AG04449 (cell line): ENCODE results near the gene GRIP2.

Experiments used
- CTCF ChIA-PET: fragments of 350-600 bp; formaldehyde crosslinking; extraction: SDS; loops from one replicate; lab custom pipeline; 2021; ENCODE audit warnings: antibody characterized with exemption; lab: Yijun Ruan, JAX
- POLR2A ChIA-PET: fragments of 400-600, 350-600 bp; formaldehyde crosslinking; extraction: SDS; loops from one replicate; lab custom pipeline; 2020; ENCODE audit warnings: antibody characterized with exemption, inconsistent platforms; lab: Yijun Ruan, JAX
- DNase-seq: peaks from one replicate; pipeline ENCODE4 v3.0.0-alpha.2; 2010; ENCODE audit warnings: low read depth, low spot score
- H3K4me3 ChIP-seq: 2 replicates; pipeline ENCODE4 v1.5.1; 2011; ENCODE audit warnings: low read depth, mild to moderate bottlenecking, control low read depth, low read length
- CTCF ChIP-seq: IDR thresholded peaks from one replicate; pipeline ENCODE4 v1.5.1; 2011; ENCODE audit warnings: mild to moderate bottlenecking, moderate library complexity, low read length, control low read depth, inconsistent platforms; ENCODE audit not compliant: insufficient read depth; ENCODE audit errors: missing control alignments

The GRIP2 gene

DNA sequence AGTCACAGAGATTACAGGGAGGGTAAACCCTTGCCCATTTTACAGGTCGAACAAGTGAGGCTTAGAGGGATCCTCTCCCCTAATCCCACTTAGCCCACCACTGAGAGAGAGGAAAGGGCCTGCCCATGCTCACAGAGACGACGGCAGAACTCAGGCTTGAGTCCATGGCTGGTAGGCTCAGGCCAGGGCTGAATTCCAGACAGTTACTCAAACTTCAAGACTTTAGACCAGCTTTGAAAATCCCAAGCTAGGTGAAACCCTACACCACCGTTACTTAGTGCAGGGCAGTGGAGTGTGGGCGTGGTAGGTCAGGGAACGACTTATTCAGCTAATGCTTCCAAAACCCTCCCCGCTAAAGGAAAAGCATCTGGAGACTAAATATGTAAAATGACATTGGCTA, 16.4 kb downstream of the GRIP2 start:
- DNase-seq: no peak
- no peak for TF ChIP-seq CTCF
- POLR2A ChIA-PET: interaction anchor here (0.6 kb wide), 1 partner anchor 1462 kb away, joined by 3 read pairs; no protein-coding TSS in a partner anchor
- CTCF ChIA-PET: interaction anchor here (1.0 to 13.0 kb wide), 4 partner anchors 13 to 397 kb away, joined by 3 to 167 read pairs (median 10); no protein-coding TSS in a partner anchor
- H3K4me3 ChIP-seq: no peak overlapping the region

DNA sequence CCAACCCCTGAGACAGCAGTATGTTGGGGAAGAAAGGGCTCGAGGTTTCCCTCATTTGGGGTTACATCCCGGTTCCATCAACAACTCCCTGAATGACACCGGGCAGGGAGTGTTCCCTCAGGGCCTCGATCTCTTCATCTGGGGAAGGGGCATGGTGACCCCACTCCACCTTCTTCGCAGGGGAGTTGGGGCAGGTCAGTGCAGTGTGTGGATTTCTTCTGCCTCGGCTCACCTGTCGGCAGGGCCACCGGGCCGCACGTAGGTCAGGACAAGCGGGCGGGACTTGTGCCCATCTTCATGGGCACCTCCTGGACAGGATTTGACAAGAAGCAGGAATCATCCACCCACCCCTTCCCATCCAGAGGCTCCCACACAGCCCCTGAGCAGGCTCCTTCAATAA, 17.4 kb downstream of the GRIP2 start:
- no peak for TF ChIP-seq CTCF
- DNase-seq: no peak
- CTCF ChIA-PET: interaction anchor here (13.0 kb wide), 1 partner anchor 12 kb away, joined by 167 read pairs; no protein-coding TSS in a partner anchor
- no peak overlapping the region for H3K4me3 ChIP-seq
- POLR2A ChIA-PET: no interaction called here

- POLR2A ChIA-PET: no interaction called here
- CTCF ChIA-PET: interaction anchor here (13.0 kb wide), 1 partner anchor 12 kb away, joined by 167 read pairs; no protein-coding TSS in a partner anchor
- H3K4me3 ChIP-seq: no peak overlapping the region
- no peak for DNase-seq
- no peak for TF ChIP-seq CTCF
Observed at GRCh38 chr3:14522129-14522691, 17.9 kb downstream of the GRIP2 start.

DNA sequence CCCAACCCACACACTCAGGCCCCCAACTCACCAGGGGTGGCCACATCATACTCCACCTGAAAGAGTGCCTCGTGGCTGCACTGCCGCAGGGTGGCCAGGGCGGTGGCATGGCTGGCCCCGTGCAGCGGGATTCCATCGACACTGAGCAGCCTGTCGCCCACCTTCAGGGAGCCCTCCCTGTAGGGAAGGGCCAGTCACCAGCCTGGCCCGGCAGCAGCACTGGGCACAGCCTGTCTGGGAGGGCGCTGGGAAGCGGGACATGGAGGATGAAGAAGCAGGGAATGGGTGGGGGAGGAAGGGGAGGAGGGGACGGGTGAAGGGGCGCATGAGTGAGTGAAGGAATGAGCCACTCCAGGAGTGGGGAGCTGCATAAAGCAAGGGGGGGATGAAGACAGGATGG, 18.5 kb downstream of the GRIP2 start:
- ChIA-PET POLR2A (no interaction called here), CTCF (interaction anchor here (1.0 to 13.0 kb wide), 2 partner anchors 11 to 13 kb away, joined by 3 to 167 read pairs; no protein-coding TSS in a partner anchor)
- no peak overlapping the region for H3K4me3 ChIP-seq
- no peak for TF ChIP-seq CTCF
- DNase-seq: no peak

DNA sequence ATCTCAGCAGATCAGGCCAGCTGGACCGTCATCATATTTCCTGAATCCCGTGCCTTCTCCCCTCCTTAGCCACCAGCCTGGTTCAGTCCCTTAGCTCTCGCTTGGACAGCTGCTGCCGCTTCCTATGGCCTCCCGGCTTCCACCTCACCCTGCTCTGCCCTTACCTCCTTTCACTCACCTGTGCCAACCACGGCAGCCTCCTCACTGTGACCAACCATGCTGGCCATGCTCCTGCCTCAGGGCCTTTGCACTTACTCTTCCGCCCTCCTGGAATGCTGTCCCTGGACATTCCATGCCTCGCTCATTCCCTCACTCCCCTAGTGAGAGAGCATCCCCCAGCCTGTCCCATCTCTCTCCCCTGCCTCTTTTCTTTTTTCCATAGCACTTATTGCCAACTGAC, 19.2 kb downstream of the GRIP2 start:
- ChIA-PET CTCF (interaction anchor here (1.0 to 13.0 kb wide), 3 partner anchors 11 to 67 kb away, joined by 3 to 167 read pairs (median 3); no protein-coding TSS in a partner anchor), POLR2A (no interaction called here)
- no peak for DNase-seq
- TF ChIP-seq CTCF: no peak
- no peak overlapping the region for H3K4me3 ChIP-seq

DNA sequence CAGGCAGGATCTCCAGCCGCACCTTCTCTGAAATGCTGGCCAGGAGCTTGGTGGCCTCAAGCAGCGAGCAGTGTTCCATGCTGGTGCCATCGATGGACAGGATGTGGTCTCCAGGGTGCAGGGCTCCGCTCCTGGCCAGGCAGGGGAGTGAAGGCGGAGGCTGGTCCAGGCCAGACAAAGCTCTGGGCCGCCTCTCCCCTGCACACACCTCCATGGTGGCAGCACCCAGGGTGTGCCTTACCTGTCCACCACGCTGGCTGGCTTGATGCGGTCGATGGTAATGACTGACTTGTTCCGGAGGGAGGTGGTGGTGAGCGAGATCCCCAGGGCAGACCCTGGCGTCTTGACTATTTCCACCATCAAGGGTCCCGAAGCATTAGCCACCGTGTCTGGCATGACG, 20.0 kb downstream of the GRIP2 start:
- ChIA-PET POLR2A (no interaction called here), CTCF (interaction anchor here (2.0 to 13.0 kb wide), 2 partner anchors 10 to 27 kb away, joined by 9 to 167 read pairs; no protein-coding TSS in a partner anchor)
- H3K4me3 ChIP-seq: no peak overlapping the region
- no peak for TF ChIP-seq CTCF
- no peak for DNase-seq
